ENCODE data around the gene ATAD3A. TPM values are rescaled to one million over a fixed set of nuclear protein-coding genes. Genes with fewer than 3 reads are reported as not detected.
"Not testable (repeated sequence)": the region's sequence is repeated elsewhere in the genome, so short reads cannot be mapped to it uniquely, and the experiment has no call there.

ATAD3A gene
- total RNA-seq, 2 donors from 2014 or later: 52.7 to 126 TPM

DNA sequence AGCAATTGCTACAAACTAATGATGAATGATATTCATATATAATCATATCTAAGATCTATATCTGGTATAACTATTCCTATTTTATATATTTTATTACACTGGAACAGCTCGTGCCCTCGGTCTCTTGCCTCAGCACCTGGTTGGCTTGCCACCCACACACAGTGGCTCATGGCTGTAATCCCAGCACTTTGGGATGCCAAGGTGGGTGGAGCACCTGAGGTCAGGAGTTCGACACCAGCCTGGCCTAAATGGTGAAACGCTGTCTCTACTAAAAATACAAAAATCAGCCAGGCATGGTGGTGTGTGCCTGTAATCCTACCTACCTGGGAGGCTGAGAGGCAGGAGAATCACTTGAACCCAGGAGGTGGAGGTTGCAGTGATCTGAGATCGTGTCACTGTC lies 6.2 kb upstream of the ATAD3A start:
- peak overlapping the region; percentile 77 to 82 for H3K27ac Mint-ChIP-seq
- not testable (repeated sequence) for ATAC-seq; H3K36me3 Mint-ChIP-seq; H3K27me3 Mint-ChIP-seq; DNase-seq (ENCODE audit: low spot score); H3K9me3 Mint-ChIP-seq
- peak overlapping the region; percentile 82 for H3K4me3 Mint-ChIP-seq
- H3K4me1 Mint-ChIP-seq (ENCODE audit: low read depth in 2 of 2): peaks cover 16 to 21% of the 10 kb centered on the region in 2 donors

DNA sequence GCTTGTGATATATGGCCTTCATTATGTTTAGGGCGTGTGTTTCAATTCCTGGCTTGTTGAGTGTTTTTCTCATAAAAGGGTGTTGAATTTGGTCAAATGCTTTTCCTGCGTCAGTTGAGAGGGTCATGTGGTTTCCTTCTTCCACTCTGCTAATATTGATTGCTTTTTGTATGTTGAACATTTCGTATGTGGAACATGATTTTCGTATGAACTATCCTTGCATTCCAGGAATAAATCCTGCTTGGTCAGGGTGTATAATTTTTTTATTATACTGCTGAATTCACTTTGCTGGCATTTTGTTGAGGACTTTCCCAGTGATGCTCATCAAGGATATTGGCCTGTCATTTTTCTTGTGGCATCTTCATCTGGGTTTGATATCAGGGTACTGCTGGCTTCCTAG lies 4.7 kb upstream of the ATAD3A start:
- Mint-ChIP-seq H3K9me3 (no peaks in the 10 kb centered on the region), H3K36me3 (no peaks in the 10 kb centered on the region), H3K27ac (peak overlapping the region; percentile 39 to 50), H3K27me3 (no peaks in the 10 kb centered on the region), H3K4me1 (ENCODE audit: low read depth in 2 of 2) (peaks cover 22 to 26% of the 10 kb centered on the region in 2 donors), H3K4me3 (no peak overlapping the region)
- DNase-seq (ENCODE audit: low spot score) (no peak), ATAC-seq (no peak)

DNA sequence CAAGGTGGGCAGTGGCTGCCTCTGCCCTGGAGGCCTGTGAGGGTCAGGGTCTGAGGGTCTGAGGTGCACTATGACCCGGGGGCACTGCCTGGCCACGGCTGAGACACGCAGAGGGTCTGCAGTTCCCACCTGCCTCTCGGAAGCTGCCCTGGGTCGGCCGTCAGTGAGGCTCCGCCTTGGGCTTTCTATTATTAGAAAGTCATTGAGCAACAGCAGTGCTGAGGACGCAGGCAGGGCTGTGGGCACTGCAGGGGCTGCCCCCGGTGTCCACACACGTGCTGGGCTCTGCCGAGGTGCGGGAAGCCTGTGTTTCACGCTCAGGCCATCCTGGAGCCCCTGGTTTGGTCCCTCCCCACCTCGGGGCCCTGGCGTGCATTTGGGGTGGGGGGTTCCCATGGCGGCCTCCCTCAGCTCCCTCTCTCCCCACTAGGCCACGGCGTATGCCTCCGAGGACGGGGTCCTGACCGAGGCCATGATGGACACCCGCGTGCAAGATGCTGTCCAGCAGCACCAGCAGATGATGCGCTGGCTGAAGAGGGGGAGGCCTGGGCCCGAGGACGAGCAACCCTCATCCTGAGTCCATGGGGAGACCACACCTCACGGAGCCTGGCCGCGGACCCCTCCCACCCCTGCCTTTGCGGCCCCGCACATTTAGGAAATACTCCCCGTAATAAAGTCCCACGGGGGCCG lies 3.0 kb upstream of the ATAD3A start:
- H3K27ac Mint-ChIP-seq; H3K9me3 Mint-ChIP-seq; DNase-seq (ENCODE audit: low spot score); H3K27me3 Mint-ChIP-seq; H3K36me3 Mint-ChIP-seq; ATAC-seq; H3K4me3 Mint-ChIP-seq: not testable (repeated sequence)
- peaks cover 25 to 26% of the 10 kb centered on the region in 2 donors for H3K4me1 Mint-ChIP-seq (ENCODE audit: low read depth in 2 of 2)

- H3K4me1 Mint-ChIP-seq (ENCODE audit: low read depth in 2 of 2): peaks cover 25 to 26% of the 10 kb centered on the region in 2 donors
- H3K9me3 Mint-ChIP-seq; H3K27me3 Mint-ChIP-seq; ATAC-seq; H3K27ac Mint-ChIP-seq; H3K4me3 Mint-ChIP-seq; DNase-seq (ENCODE audit: low spot score); H3K36me3 Mint-ChIP-seq: not testable (repeated sequence)
These were observed 2.5 kb upstream of the ATAD3A start for GRCh38 chr1:1509465-1509850.

DNA sequence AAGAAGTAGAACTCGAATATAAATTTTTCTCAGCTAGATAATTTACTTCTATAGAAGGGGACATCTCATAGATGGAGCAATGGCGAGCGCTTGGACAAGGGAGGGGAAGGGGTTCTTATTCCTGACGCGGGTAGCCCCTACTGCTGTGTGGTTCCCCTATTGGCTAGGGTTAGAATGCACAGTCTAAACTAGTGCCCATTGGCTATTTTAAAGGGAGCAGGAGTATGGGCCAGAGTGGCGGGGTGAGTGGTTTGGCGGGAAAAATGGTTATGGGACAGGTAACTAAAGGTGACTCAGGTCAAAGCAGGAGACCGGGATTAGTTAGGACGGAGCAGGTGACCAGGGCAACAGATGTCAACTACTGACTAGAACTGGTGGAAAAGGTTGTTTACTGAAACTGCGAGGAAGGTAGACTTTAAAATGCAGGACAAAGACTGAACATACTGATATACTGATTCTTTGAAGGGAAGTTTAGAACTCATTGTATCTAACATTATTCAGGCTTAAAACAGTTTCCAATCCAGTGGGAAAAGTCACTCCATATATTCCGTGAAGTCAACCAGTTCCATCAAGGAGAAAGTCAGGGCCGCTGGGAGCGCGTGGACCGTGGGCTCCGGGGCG lies 940 bp upstream of the ATAD3A start:
- Mint-ChIP-seq H3K27ac (peak overlapping the region; percentile 93 to 94), H3K9me3 (no peaks in the 10 kb centered on the region), H3K4me3 (peak overlapping the region; percentile 99), H3K27me3 (no peaks in the 10 kb centered on the region), H3K36me3 (no peaks in the 10 kb centered on the region), H3K4me1 (ENCODE audit: low read depth in 2 of 2) (peaks cover 12 to 19% of the 10 kb centered on the region in 2 donors)
- DNase-seq (ENCODE audit: low spot score): no peak
- ATAC-seq: no peak

DNA sequence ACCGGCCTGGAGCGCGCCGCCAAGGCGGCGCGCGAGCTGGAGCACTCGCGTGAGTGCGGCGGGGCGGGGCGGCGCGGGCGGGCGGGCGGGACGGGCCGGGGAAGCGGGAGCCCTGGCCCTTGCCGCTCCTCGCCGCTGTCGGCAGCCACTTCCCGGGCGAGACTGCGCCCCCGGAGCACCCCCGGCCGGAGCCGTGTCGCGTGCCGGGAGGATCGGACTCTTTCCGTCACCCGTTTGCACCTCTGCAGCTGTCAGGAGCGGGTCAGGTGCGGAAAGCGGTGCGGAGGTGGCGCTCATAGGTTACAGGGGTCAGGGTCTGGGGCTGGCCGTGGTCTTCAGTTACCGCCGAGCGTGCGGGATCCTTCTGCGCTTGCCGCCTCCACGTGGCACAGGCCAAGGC lies 463 bp downstream of the ATAD3A start:
- DNase-seq (ENCODE audit: low spot score); H3K36me3 Mint-ChIP-seq; H3K9me3 Mint-ChIP-seq; H3K27me3 Mint-ChIP-seq: not testable (repeated sequence)
- Mint-ChIP-seq H3K4me3 (peak overlapping the region; percentile 69), H3K4me1 (ENCODE audit: low read depth in 2 of 2) (peaks cover 8 to 15% of the 10 kb centered on the region in 2 donors), H3K27ac (peak overlapping the region in 1 of 2 donors; percentile 94)
- peak; percentile 7 to 39 for ATAC-seq

- H3K27me3 Mint-ChIP-seq; H3K9me3 Mint-ChIP-seq; ATAC-seq; DNase-seq (ENCODE audit: low spot score); H3K27ac Mint-ChIP-seq; H3K36me3 Mint-ChIP-seq: not testable (repeated sequence)
- Mint-ChIP-seq H3K4me3 (peak overlapping the region; percentile 74), H3K4me1 (ENCODE audit: low read depth in 2 of 2) (peaks cover 8 to 13% of the 10 kb centered on the region in 2 donors)
These were observed 1.7 kb downstream of the ATAD3A start for GRCh38 chr1:1513675-1514074.

GRCh38 chr1:1514376-1514775 lies 2.4 kb downstream of the ATAD3A start:
- not testable (repeated sequence) for H3K27me3 Mint-ChIP-seq; H3K27ac Mint-ChIP-seq; ATAC-seq; H3K36me3 Mint-ChIP-seq; DNase-seq (ENCODE audit: low spot score); H3K4me3 Mint-ChIP-seq; H3K9me3 Mint-ChIP-seq
- H3K4me1 Mint-ChIP-seq (ENCODE audit: low read depth in 2 of 2): peaks cover 8 to 13% of the 10 kb centered on the region in 2 donors

DNA sequence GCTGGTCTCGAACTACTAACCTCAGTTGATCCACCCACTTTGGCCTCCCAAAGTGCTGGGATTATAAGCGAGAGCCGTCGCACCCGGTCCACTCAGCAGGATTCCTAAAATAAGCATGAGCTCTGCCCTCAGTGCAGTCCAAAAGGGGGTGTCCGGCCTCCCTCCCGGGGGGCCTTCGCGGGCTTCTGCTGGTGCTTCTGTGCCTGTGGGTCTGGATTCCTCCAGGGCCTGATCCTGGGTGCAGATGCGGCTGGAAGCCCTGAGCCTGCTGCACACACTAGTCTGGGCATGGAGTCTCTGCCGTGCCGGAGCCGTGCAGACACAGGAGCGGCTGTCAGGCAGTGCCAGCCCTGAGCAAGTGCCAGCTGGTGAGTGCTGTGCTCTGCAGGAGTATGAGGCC lies 5.0 kb downstream of the ATAD3A start:
- not testable (repeated sequence) for H3K4me1 Mint-ChIP-seq (ENCODE audit: low read depth in 2 of 2); DNase-seq (ENCODE audit: low spot score); ATAC-seq; H3K27ac Mint-ChIP-seq; H3K27me3 Mint-ChIP-seq; H3K9me3 Mint-ChIP-seq; H3K4me3 Mint-ChIP-seq; H3K36me3 Mint-ChIP-seq

DNA sequence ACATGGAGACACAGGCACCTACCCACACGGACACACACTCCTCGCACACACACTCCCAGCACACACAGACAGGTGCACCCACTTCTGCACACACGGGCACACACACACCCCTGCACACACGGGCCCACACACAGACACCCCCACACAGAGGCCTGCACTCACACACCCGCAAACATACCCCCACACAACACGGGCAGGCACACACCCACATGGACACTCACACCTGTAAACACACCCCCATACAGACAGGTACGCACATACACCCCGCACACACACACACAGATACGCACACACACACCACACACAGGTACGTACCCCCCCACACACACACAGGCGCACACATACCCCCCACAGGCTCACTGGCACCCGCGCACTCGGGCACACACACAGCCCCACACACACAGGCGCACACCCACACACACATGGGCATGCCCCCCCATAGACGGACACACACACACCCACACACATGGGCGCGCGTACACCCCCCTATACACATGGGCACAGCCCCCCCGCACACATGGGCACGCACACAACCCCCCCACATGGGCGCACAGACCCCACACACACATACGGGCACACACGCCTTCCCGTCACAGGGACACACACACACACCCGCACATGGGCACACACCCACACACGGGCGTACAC lies 6.1 kb downstream of the ATAD3A start:
- no peak overlapping the region for H3K4me3 Mint-ChIP-seq
- peak in 1 of 2 donors; percentile 5 for ATAC-seq
- DNase-seq (ENCODE audit: low spot score): no peak
- peaks cover 0 to 5% of the 10 kb centered on the region in 2 donors for H3K4me1 Mint-ChIP-seq (ENCODE audit: low read depth in 2 of 2)
- H3K27me3 Mint-ChIP-seq: no peaks in the 10 kb centered on the region
- no peak overlapping the region for H3K27ac Mint-ChIP-seq
- no peaks in the 10 kb centered on the region for H3K9me3 Mint-ChIP-seq
- no peaks in the 10 kb centered on the region for H3K36me3 Mint-ChIP-seq

GRCh38 chr1:1518621-1519007 lies 6.7 kb downstream of the ATAD3A start:
- H3K27me3 Mint-ChIP-seq; H3K36me3 Mint-ChIP-seq; H3K9me3 Mint-ChIP-seq; H3K27ac Mint-ChIP-seq; ATAC-seq; H3K4me1 Mint-ChIP-seq (ENCODE audit: low read depth in 2 of 2); DNase-seq (ENCODE audit: low spot score); H3K4me3 Mint-ChIP-seq: not testable (repeated sequence)

- not testable (repeated sequence) for H3K27me3 Mint-ChIP-seq; H3K36me3 Mint-ChIP-seq; H3K9me3 Mint-ChIP-seq; H3K27ac Mint-ChIP-seq; H3K4me3 Mint-ChIP-seq; DNase-seq (ENCODE audit: low spot score); H3K4me1 Mint-ChIP-seq (ENCODE audit: low read depth in 2 of 2)
- ATAC-seq: peak in 1 of 2 donors; percentile 30
These were observed 8.0 kb downstream of the ATAD3A start for GRCh38 chr1:1519805-1520505.

GRCh38 chr1:1521331-1521730 lies 9.4 kb downstream of the ATAD3A start:
- Mint-ChIP-seq H3K36me3 (no peaks in the 10 kb centered on the region), H3K9me3 (no peaks in the 10 kb centered on the region), H3K4me1 (ENCODE audit: low read depth in 2 of 2) (no peaks in the 10 kb centered on the region)

GRCh38 chr1:1522536-1522935 lies 10.6 kb downstream of the ATAD3A start:
- H3K4me3 Mint-ChIP-seq; ATAC-seq; H3K9me3 Mint-ChIP-seq; H3K36me3 Mint-ChIP-seq; H3K27ac Mint-ChIP-seq; H3K27me3 Mint-ChIP-seq; H3K4me1 Mint-ChIP-seq (ENCODE audit: low read depth in 2 of 2); DNase-seq (ENCODE audit: low spot score): not testable (repeated sequence)

More at GRCh38 chr1:1521331-1521730, 9.4 kb downstream of the ATAD3A start:
- ATAC-seq (no peak), DNase-seq (ENCODE audit: low spot score) (no peak)
- no peak overlapping the region for H3K27ac Mint-ChIP-seq
- H3K4me3 Mint-ChIP-seq: no peak overlapping the region
- H3K27me3 Mint-ChIP-seq: no peaks in the 10 kb centered on the region

Measured in natural killer cell treated with Interleukin-12 subunit alpha and Interleukin-12 subunit beta and Interleukin-15 and Interleukin-18, amount 100 ng/mL, for 72 hours (primary cell).